Type B pancreatic cell (in vitro differentiated cells): Measurements from ENCODE around the gene SCAPER. TPM values are rescaled to one million over a fixed set of nuclear protein-coding genes. Genes with fewer than 3 reads are reported as not detected.
"Not testable (repeated sequence)": the region's sequence is repeated elsewhere in the genome, so short reads cannot be mapped to it uniquely, and the experiment has no call there.

Source experiments
- DNase-seq: peaks from one replicate; pipeline ENCODE4 v3.0.0; 2021; ENCODE audit warnings: mixed read lengths; ENCODE audit not compliant: unreplicated experiment; ENCODE audit errors: extremely low spot score
- H3K27ac Mint-ChIP-seq: 2 replicates; pipeline ENCODE4 v1.8.0; 2021; ENCODE audit warnings: mild to moderate bottlenecking, mixed read lengths
- H3K27me3 Mint-ChIP-seq: 2 replicates; pipeline ENCODE4 v1.8.0; 2021; ENCODE audit warnings: mixed read lengths
- H3K36me3 Mint-ChIP-seq: 2 replicates; pipeline ENCODE4 v1.8.0; 2021; ENCODE audit warnings: mixed read lengths
- H3K4me1 Mint-ChIP-seq: one replicate; pipeline ENCODE4 v1.8.0; 2021; ENCODE audit warnings: mixed read lengths; ENCODE audit not compliant: unreplicated experiment
- H3K4me3 Mint-ChIP-seq: 2 replicates; pipeline ENCODE4 v1.8.0; 2021; ENCODE audit warnings: mild to moderate bottlenecking, mixed read lengths
- H3K9me3 Mint-ChIP-seq: 2 replicates; pipeline ENCODE4 v1.8.0; 2021; ENCODE audit warnings: mixed read lengths
- CTCF ChIP-seq: fragments of 200-600 bp; sonication (generic); conservative IDR thresholded peaks from 2 replicates; pipeline ENCODE4 v1.5.0; 2021; ENCODE audit warnings: antibody characterized with exemption, mild to moderate bottlenecking
- microRNA-seq: library from miRNA; unstranded; fragments of <30 nt; microRNA quantifications from one replicate; pipeline ENCODE4, GENCODE V29; 2020
- total RNA-seq: library from RNA; stranded (reverse); gene quantifications from 2 replicates; pipeline ENCODE4 v1.2.1, GENCODE V29; 2021; ENCODE audit warnings: low replicate concordance

SCAPER gene
- total RNA-seq, 1 donor from 2014 or later = 26.6 TPM

GRCh38 chr15:76298986-76299385, 606.2 kb downstream of the SCAPER start:
- H3K27me3 Mint-ChIP-seq = no peaks in the 10 kb centered on the region
- no peak overlapping the region for H3K4me3 Mint-ChIP-seq
- H3K36me3 Mint-ChIP-seq = peaks cover 4% of the 10 kb centered on the region
- DNase-seq = no peak
- peaks cover 8% of the 10 kb centered on the region for H3K4me1 Mint-ChIP-seq
- no peak for TF ChIP-seq CTCF
- H3K9me3 Mint-ChIP-seq = no peaks in the 10 kb centered on the region
- H3K27ac Mint-ChIP-seq = no peak overlapping the region

GRCh38 chr15:76297951-76298350, 607.2 kb downstream of the SCAPER start:
- H3K9me3 Mint-ChIP-seq, H3K27ac Mint-ChIP-seq, H3K4me3 Mint-ChIP-seq, H3K4me1 Mint-ChIP-seq, DNase-seq, H3K27me3 Mint-ChIP-seq: not testable (repeated sequence)
- peaks cover 10% of the 10 kb centered on the region for H3K36me3 Mint-ChIP-seq

Small RNAs within 50 kb of the gene (microRNA-seq; reads per million reads assigned to microRNA genes)
- gene MIR3713 = not detected

Other genes starting within 250 kb of the SCAPER start
- gene RCN2, start 26.4 kb upstream of the SCAPER start, total RNA-seq = 54.6 and 109 TPM in 2 replicates
- 0.77 TPM in 1 of 2 replicates, not detected in the other for gene PSTPIP1, start 89.8 kb upstream of the SCAPER start, total RNA-seq
- gene TSPAN3, start 165.8 kb upstream of the SCAPER start, total RNA-seq = 288 and 377 TPM in 2 replicates